GM12891 (cell line): ENCODE data around the gene ROMO1.

Experiments used
- PAX5 ChIP-seq: IDR thresholded peaks from 2 replicates; pipeline ENCODE4 v1.6.1; 2011; ENCODE audit warnings: low read length, moderate library complexity, mild to moderate bottlenecking; ENCODE audit not compliant: insufficient read depth, severe bottlenecking
- POLR2A ChIP-seq: IDR thresholded peaks from 2 replicates; pipeline ENCODE4 v1.6.1; 2011; ENCODE audit warnings: low read depth, low read length, control low read depth
- POLR2AphosphoS5 ChIP-seq: IDR thresholded peaks from 2 replicates; pipeline ENCODE4 v1.6.1; 2011; ENCODE audit warnings: low read depth, low read length, control low read depth
- POU2F2 ChIP-seq: IDR thresholded peaks from 2 replicates; pipeline ENCODE4 v1.6.1; 2011; ENCODE audit warnings: low read depth, mild to moderate bottlenecking, control low read depth, low read length, moderate library complexity
- SPI1 ChIP-seq: IDR thresholded peaks from 2 replicates; pipeline ENCODE4 v1.6.1; 2011; ENCODE audit warnings: low read depth, low read length, control low read depth
- TAF1 ChIP-seq: IDR thresholded peaks from 2 replicates; pipeline ENCODE4 v1.6.1; 2011; ENCODE audit warnings: low read depth, low read length, control low read depth

DNA sequence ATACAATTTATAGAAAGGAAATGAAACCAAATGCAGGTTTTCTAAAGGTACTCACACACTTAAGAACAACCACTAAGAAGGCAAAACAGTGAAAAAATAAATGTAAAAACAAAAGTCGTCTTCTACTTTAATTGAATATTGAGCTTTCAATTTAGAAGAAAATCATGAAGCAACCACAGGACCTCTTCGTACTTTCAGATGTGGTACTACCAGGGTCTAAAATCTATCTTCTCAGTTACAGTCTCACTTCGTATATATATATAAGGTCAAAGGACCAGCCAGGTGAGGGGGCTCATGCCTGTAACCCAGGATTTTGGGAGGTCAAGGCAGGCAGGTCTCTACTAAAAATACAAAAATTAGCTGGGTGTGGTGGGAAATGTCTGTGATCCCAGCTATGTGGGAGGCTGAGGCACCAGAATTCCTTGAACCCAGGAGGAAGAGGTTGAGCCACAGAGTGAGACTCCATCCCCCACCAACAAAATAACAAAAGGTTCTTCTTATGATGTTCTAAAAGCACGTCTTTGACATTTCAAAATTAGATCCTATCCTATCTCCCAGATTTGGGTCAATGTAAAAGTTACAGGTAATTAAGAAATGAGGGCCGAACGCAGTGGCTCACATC is 12.5 kb downstream of the ROMO1 start:
- TF ChIP-seq POLR2A (no peak; the same call in 1 of the 2 replicates), TAF1 (no peak), POLR2AphosphoS5 (no peak), SPI1 (peak; percentile 70), POU2F2 (no peak), PAX5 (no peak)
